HG03432 (cell line): ENCODE data around the gene SIRT2.

ENCODE experiments used
- ATAC-seq: cut with Tn5 transposase; IDR thresholded peaks from one replicate; pipeline ENCODE4 v1.9.1; 2021; ENCODE audit warnings: mild to moderate bottlenecking, moderate library complexity; ENCODE audit not compliant: unreplicated experiment

SIRT2 gene

DNA sequence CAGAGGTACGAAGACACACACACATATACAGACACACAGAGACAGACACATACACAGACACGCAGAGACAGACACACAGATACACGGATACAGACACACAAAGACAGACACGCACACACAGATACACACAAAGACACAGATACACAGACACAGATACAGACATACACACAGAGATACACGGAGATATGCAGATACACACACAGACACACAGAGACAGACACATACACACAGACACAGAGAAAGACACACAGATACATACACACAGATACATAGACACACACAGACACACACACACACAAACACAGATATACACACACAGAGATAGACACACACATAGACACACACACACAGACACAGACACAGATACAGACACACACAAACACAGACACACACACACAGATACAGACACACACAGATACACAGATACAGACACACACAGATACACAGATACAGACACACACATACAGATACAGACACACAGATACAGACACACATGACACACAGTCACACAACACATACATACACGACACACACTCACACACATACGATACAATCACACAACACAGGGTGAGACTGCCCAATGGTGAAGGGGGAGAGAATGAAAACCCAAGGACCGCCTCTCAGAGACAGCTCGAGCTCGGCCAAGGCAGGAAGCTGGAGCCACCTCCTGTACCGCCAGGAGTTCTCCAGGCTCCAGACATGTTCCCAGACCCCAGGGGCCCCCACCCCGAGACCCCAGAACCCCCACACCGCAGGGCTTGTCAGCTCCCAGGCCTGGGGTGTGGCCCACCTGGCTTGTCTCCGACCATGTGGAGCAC is 21.4 kb upstream of the SIRT2 start:
- ATAC-seq = no peak

DNA sequence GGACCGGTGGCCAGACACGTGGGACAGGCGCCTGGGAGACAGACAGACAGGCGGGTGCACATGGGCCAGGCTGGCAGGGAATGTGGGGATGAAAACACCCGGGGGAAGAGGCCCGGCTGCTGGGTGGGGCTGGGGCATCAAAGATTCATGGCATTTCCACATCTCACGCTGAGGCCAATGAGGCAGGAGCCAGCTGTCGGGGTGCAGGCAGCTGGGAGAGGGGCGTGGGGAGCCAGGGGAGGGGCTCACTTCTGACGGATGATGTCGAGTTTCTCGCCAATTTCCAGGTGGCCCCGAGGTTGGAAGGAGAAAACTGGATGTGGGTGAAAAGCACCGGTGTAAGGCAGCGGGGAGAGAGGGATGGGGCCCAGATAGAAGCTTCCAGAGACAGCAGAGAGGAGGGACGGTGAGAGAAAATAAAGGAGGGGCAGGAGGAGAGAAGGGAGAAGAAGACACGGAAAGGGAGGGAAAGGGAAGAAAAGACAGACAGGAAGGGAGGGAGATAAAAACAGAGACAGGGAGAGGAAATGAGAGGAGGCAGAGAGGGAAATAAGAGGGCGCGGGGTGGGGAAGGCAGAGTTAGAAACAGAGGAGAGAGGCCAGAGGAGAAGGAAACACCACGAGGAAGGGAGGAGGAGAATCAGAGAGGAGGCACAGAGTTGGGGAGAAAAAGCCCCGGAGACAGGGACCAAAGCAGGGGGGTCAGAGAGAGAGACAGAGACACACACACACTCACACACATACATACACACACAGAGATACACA is 20.6 kb upstream of the SIRT2 start:
- no peak for ATAC-seq

DNA sequence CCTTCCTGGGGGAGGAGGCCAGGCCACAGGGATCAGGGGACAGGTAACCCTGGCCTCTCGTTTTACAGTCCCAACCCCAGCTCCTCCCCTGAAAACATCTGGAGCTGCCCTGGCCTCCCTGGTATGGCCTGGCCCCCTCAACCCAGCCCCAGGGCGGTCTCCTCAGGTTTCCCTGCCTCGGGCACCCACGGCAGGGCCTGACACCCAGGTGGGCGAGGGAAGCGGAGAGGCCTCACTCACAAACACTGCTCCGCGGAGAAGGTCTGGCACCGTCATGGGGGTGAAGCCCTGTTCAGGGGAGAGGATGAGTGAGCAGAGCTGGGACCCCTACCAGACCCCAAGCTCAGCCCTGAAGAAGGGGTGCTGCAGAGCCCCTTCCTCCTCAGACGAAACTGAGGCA is 19.1 kb upstream of the SIRT2 start:
- ATAC-seq = no peak

DNA sequence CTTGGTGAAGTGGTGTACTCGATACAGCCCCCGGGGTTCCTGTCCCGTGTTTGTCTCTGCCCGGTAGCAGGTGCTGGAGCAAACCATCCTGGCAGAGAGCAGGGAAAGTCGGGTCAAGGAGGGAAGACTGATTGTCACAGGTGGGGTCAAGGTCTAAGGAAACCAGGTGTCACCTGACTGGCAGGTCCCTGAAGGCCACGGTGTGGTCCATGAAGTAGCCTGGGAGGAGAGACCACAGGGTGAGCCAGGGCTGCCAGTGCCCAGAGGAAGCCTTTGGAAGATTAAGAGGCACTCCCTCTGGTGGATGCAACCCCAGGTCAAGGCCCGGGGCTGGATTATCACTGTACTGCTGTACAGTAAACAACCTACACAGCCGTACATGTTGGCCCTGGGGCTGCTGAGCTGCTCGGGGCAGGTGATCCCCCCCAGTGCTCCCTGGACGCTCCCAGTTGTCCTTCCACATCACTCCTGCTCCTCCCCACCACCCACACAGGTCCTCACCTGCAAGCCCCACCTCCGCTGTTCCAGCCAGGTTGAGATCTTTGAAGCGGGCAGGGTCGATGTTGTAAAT is 18.6 kb upstream of the SIRT2 start:
- ATAC-seq = no peak

DNA sequence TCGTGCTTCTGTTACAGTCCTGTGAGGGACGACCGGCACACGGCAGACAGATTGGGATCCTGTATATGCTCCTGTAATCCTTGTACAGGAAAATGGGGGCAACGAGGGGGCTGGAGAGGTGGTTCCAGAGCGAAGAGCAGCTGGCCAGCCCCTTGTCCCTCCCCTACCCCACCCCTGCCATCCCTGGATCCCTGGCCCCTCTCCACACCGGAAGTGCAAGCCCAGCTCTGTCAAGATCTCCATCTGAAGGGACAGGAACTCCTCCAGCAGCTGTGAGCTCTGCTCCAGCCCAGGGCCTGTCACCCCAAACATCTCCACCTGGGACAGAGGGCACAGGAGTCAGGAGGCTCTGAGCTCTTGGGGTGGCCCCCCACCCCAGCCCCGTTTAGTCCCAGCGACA is 18.1 kb upstream of the SIRT2 start:
- ATAC-seq = no peak

DNA sequence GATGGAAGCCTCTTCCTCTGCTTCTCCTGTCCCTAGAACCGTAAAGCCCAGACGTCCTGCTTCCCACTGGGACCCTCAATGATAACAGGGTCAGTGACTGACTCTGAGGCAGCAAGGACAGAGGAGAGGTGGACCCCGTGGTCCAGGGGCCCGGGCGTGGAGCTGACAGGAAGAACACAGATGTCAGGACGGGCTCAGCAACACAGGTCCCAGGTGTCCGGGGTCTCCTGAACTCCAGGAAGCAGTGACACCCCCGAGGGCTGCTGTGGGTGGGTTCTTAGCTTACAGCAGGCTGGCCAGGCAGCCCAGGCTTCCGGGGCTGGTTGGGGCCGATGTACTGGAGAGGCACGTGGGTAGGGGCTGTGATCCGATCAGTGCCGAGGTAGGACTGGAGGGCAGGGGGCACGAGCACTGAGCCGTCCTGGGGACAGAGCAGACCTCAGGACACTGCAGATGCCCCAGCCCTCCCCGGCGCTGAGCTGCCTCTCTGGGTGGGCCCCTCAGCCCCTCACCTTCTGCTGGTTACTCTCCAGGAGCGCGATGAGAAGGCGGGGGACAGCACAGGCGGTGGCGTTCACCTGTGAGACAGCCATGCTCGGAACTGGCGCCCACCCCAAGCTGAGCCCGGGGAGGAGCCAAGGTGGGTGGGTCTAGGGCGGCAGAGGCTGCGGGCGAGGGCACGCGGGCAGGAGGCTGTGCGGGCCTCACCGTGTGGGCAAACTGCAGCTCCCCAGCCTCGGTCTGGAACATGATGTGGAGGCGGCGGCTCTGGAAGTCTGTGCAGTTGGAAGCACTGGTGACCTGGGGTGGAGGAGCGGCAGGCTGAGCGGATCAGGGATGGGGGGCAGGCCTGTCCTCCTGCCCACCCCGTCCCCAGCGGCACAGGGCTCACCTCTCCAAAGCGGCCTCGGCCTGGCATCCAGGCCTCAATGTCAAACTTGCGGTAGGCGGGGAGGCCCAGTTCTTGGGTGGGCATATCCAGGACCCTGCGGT is 16.2 kb upstream of the SIRT2 start:
- no peak for ATAC-seq

DNA sequence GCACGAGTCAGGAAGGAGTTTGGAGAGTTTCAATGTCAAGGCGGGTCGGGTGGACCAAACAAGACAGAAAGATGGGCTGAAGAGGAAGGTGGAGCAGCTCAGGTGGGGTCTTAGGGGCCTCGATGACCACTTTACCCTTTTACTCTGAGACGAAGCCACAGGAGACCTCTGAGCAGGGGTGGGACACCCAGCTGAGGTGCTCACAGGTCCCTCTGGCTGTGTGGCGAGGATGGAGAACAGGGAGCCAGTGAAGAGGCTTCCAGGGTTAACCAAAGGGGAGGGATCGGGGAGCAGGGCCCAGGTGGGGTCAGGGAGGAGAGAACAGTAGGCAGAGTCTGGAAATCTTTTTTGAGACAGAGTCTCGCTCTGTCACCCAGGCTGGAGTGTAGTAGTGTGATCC is 14.5 kb upstream of the SIRT2 start:
- ATAC-seq = no peak

DNA sequence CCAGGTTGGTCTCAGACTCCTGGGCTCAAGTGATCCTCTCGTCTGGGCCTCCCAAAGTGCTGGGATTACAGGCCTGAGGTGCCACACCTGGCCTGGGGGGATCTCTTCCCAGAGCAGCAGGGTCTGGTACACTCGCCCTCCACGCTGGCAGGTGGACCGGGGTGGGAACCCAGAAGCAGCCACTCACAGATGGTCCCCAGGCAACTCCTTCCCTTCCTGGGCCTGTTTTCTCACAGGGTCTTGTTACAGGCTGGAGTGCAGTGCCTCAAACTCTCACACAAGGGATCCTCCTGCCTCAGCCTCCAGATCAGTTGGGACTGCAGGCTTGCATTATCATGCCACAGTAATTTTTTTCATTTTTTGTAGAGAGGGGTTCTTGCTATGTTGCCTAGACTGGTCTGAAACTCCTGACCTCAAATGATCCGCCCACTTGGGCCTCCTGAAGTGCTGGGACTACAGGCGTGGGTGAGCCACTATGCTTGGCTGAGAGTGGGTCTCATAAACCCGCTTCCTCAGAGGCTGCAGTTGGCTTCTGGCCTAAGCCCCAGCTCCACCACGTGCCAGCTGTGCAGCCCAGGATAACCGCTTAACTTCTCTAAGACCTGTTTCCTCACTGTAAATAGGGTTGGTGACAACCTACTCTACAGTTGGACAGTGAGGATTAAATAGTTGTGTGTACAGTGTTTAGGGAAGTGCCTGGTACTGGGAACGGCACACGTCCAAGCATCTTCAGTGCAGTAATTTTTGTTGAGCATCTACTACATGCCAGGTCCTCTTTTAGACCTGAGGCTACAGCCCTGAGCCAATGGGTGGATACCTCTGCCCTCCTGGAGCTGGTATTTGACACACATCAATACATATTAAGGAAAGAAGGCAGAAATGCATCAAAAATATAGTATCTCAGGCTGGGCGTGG is 13.4 kb upstream of the SIRT2 start:
- ATAC-seq = no peak

DNA sequence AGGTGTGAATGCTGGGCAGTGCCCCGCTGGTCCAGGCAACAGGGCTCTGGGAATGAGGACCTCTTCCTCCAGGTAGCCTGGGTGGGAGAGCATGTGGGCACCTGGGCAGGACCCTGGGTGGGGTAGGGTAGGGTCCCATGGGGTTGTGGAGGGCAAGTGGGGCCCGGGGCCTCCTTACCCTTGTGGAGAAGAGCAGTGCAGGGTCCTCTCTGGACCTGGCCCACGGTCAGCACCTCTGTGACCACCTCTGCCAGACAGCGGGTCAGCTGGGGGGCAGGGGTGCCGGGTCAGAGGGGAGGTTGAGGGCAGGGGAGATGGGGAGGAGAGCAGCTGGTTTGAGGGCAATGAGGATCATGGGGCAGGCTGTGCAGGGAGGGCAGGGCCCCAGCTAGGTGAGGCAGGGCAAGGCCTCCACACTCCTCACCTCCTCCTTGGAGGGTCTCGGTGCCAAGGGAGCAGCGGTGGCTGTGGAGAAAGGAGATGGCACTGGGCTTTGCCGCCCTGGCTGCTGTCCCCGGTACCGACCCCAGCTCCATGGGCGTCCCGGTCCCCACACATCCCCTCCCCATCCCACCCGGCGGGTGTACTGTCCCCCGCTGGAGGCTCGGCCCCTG is 12.1 kb upstream of the SIRT2 start:
- no peak for ATAC-seq

DNA sequence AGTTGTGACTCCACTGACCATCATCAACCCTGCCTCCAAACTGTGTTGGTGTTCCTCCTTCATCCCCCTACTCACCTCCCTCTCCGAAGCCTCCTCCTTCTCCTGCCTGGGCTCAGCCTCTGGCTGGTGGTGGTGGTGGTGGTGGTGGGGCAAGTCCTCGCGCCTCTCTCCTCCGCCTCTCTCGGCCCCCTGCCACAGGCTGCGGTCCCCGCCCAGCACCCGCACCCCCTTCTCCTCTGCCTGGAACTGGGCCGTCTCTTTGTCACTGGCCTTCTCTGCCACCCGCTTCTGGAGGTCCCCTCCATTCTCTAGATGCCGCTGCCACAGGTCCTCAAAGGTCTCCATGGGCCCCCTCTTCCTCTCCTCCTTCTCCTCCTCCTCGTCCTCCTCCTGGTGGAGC is 11.1 kb upstream of the SIRT2 start:
- no peak for ATAC-seq

DNA sequence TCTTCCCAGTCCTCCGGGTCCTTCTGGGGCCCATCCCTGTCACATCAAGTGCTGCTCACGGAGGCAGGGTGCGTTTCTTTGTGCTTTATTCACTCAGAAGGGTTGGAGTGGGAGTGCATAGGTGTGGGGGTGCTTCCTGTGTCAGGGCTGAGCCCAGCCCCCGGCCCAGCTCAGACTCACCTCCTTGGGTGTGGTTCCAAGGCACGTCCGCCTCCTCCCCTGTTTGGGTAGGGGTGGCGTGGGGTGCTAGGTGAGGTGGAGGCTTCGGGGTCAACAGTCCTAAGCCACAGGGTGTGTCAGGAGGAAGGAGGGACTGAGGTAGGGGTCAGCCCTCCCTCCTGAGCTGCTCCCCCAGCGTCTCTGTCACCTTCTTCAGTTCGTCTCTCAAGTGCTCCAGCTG is 9.5 kb upstream of the SIRT2 start:
- ATAC-seq = no peak

DNA sequence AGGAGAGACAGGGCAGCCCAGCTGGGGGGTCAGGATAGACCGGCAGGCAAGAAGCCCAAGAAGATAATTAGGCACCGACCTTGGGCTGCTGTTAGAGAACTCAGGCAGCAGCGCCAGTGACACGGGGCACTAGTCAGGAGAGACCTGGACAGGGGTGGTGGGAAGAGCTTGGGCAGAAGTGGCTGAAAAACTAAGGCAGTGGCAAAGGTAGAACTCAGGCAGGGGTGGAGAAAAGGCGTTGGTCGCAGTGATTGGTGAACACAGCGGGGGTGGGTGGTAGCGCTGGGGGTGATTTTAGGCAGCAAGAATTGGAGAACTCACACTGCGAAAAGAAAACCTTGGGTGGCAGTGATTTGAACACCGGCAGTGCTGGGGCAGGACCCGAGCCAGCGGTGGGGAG is 8.3 kb upstream of the SIRT2 start:
- ATAC-seq = no peak

DNA sequence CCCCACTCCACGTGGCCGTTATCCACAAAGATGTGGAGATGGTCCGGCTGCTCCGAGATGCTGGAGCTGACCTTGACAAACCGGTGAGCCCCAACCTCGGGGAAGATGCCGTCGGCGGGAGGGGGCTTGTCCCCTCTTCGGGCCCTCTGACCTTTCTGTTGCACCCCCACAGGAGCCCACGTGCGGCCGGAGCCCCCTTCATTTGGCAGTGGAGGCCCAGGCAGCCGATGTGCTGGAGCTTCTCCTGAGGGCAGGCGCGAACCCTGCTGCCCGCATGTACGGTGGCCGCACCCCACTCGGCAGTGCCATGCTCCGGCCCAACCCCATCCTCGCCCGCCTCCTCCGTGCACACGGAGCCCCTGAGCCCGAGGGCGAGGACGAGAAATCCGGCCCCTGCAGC is 7.8 kb upstream of the SIRT2 start:
- no peak for ATAC-seq

DNA sequence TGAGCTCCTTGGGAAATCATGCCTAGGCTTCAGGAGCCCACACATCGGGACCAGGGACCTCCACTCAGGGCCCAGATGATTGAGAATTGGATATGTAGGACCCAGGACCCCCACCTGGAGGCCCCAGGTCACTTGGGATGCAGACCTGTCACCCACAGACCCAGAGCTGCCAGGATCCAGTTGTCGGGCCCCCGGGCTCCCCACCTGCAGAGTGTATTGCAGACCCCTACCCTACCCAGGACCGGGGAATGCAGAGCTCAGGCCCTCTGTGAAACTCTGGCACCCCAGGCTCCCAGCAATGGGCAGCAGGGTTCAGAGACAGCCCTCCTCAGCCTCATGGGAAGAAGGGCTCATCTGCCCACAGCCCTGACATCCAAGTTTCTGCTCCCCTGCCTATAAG is 6.2 kb upstream of the SIRT2 start:
- no peak for ATAC-seq

DNA sequence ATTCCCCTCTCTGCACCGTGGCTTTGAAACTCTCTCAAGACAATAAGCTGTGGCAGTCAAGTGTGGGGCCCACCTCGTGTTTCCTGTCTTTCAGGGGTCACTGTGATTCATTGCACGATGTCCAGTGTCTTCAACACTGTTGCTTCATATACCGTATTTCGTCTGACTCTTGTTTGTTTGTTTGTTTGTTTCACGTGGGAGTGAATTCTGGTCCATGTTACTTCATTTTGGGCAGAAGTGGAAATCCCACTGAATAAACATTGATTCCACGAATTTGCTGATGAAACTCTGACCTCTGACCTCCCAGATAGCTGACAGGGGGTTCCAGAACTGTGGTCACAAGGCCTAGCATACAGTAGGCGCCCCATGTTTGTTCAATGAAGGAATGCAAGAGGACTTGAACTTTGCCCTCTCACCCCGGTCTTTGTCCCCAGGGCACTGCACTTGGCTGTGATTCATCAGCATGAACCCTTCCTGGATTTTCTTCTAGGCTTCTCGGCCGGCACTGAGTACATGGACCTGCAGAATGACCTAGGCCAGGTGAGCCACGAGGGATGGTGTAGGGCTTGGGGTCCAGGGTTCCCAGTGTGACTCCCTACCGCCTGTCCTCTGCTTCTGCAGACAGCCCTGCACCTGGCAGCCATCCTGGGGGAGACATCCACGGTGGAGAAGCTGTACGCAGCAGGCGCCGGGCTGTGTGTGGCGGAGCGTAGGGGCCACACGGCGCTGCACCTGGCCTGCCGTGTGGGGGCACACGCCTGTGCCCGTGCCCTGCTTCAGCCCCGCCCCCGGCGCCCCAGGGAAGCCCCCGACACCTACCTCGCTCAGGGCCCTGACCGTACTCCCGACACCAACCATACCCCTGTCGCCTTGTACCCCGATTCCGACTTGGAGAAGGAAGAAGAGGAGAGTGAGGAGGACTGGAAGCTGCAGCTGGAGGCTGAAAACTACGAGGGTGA is 5.4 kb upstream of the SIRT2 start:
- no peak for ATAC-seq

DNA sequence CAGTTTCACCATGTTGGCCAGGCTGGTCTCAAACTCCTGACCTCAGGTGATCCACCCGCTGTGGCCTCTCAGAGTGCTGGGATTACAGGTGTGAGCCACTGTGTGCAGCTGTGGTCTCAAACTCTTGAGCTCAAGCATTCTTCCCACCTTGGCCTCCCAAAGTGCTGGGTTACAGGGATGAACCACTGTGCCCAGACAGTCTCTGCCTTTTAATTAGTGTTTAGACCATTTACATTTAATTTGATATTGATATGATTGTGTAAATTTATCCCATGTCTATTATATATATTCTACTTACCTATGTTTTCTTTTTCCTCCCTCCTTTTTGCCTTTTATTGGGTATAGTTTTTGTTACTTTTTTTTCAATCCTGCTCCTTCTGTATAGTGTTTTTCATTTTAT is 2.3 kb upstream of the SIRT2 start:
- ATAC-seq = no peak

DNA sequence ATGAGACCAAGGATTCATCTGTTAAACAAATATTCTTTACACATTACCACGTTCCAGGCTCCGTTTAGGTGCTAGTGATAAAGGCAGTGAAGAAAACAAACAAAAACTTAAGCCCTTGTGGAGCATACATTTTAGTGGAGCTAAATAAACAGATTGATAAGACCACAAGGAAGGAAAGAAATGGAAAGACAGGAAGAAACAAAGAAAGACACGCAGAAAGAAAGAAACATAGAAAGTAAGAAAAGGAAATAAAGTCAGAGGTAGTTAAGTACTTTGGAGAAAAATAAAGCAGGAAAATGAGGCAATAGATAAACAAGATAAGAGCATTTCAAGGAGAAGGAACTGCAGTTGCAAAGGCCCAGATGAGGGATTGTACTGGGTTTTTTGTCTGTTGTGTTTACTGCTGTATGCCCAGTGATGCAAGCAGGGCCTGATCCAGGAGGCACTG is 1.3 kb upstream of the SIRT2 start:
- ATAC-seq = no peak

DNA sequence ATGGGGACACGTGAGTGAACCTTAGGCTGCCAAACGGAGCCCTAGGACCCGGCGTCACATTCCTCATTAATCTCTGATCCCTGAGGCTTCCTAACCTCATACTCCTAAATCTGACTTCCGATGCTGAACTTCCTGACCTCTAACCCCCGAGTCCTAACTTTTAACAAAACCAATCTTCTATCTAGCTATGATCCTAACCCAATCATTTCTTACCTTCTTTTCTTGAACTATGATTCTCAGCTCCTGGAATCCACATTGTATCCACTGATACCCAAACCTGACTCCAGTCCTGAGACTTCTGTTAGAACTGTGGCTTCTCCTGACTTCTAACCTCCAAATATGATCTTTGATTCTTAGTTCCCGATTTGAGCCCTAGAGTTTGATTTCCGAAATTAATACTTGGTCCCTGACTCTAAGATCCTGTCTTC is 798 bp upstream of the SIRT2 start:
- ATAC-seq = no peak
